Ishikawa (cell line): ENCODE measurements around the gene EVI5L.

Experiments used
- CEBPB ChIP-seq: IDR thresholded peaks from 2 replicates; pipeline ENCODE4 v1.6.1; 2012
- CREB1 ChIP-seq: IDR thresholded peaks from 2 replicates; pipeline ENCODE4 v1.6.1; 2012; ENCODE audit warnings: low read depth
- EGR1 ChIP-seq: IDR thresholded peaks from 2 replicates; pipeline ENCODE4 v1.6.1; 2012
- EP300 ChIP-seq: IDR thresholded peaks from 2 replicates; pipeline ENCODE4 v1.6.1; 2012; ENCODE audit warnings: borderline replicate concordance
- FOXM1 ChIP-seq: IDR thresholded peaks from 2 replicates; pipeline ENCODE4 v1.6.1; 2012; ENCODE audit warnings: low read depth, borderline replicate concordance
- NFIC ChIP-seq: IDR thresholded peaks from 2 replicates; pipeline ENCODE4 v1.6.1; 2012
- RAD21 ChIP-seq: IDR thresholded peaks from 2 replicates; pipeline ENCODE4 v1.6.1; 2012; ENCODE audit warnings: low read depth
- TAF1 ChIP-seq: IDR thresholded peaks from 2 replicates; pipeline ENCODE4 v1.6.1; 2012; ENCODE audit warnings: low read depth, mild to moderate bottlenecking
- TCF12 ChIP-seq: IDR thresholded peaks from 2 replicates; pipeline ENCODE4 v1.6.1; 2012; ENCODE audit warnings: low read depth
- TEAD4 ChIP-seq: IDR thresholded peaks from 2 replicates; pipeline ENCODE4 v1.6.1; 2012
- YY1 ChIP-seq: IDR thresholded peaks from 2 replicates; pipeline ENCODE4 v1.6.1; 2012; ENCODE audit warnings: low read depth
- ZBTB7A ChIP-seq: IDR thresholded peaks from 2 replicates; pipeline ENCODE4 v1.6.1; 2012; ENCODE audit warnings: low read depth
- TF ChIP-seq, protein P1 (sequence below): IDR thresholded peaks from 2 replicates; pipeline ENCODE4 v1.6.1; 2012
- TF ChIP-seq, protein P2 (sequence below): IDR thresholded peaks from 2 replicates; pipeline ENCODE4 v1.6.1; 2012
- TF ChIP-seq, protein P3 (sequence below): IDR thresholded peaks from 2 replicates; pipeline ENCODE4 v1.6.1; 2012; ENCODE audit warnings: low read depth, mild to moderate bottlenecking

EVI5L gene

DNA sequence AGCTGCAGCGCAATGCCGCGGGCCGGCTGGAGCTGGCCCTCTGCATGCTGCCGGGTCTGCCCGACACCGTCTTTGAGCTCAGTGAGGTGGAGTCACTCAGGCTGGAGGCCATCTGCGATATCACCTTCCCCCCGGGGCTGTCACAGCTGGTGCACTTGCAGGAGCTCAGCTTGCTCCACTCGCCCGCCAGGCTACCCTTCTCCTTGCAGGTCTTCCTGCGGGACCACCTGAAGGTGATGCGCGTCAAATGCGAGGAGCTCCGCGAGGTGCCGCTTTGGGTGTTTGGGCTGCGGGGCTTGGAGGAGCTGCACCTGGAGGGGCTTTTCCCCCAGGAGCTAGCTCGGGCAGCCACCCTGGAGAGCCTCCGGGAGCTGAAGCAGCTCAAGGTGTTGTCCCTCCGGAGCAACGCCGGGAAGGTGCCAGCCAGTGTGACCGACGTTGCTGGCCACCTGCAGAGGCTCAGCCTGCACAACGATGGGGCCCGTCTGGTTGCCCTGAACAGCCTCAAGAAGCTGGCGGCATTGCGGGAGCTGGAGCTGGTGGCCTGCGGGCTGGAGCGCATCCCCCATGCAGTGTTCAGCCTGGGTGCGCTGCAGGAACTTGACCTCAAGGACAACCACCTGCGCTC lies 69.8 kb downstream of the EVI5L start:
- TF ChIP-seq, protein P1, sequence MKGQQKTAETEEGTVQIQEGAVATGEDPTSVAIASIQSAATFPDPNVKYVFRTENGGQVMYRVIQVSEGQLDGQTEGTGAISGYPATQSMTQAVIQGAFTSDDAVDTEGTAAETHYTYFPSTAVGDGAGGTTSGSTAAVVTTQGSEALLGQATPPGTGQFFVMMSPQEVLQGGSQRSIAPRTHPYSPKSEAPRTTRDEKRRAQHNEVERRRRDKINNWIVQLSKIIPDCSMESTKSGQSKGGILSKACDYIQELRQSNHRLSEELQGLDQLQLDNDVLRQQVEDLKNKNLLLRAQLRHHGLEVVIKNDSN = no peak
- TF ChIP-seq TCF12 = no peak
- TF ChIP-seq RAD21 = no peak
- no peak for TF ChIP-seq NFIC
- no peak for TF ChIP-seq YY1

DNA sequence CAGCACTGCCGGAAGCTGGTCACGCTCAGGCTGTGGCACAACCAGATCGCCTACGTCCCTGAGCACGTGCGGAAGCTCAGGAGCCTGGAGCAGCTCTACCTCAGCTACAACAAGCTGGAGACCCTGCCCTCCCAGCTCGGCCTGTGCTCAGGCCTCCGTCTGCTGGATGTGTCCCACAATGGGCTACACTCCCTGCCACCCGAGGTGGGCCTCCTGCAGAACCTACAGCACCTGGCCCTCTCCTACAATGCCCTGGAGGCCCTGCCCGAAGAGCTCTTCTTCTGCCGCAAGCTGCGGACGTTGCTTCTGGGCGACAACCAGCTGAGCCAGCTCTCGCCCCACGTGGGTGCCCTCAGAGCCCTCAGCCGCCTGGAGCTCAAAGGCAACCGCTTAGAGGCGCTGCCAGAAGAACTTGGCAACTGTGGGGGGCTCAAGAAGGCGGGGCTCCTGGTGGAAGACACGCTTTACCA lies 70.4 kb downstream of the EVI5L start:
- no peak for TF ChIP-seq FOXM1
- no peak for TF ChIP-seq TAF1
- TF ChIP-seq, protein P1 = no peak
- no peak for TF ChIP-seq EGR1
- TF ChIP-seq CEBPB = no peak
- TF ChIP-seq EP300 = no peak
- no peak for TF ChIP-seq CREB1
- TF ChIP-seq, protein P2, sequence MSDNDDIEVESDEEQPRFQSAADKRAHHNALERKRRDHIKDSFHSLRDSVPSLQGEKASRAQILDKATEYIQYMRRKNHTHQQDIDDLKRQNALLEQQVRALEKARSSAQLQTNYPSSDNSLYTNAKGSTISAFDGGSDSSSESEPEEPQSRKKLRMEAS = no peak
- no peak for TF ChIP-seq RAD21
- TF ChIP-seq ZBTB7A = no peak
- TF ChIP-seq, protein P3, sequence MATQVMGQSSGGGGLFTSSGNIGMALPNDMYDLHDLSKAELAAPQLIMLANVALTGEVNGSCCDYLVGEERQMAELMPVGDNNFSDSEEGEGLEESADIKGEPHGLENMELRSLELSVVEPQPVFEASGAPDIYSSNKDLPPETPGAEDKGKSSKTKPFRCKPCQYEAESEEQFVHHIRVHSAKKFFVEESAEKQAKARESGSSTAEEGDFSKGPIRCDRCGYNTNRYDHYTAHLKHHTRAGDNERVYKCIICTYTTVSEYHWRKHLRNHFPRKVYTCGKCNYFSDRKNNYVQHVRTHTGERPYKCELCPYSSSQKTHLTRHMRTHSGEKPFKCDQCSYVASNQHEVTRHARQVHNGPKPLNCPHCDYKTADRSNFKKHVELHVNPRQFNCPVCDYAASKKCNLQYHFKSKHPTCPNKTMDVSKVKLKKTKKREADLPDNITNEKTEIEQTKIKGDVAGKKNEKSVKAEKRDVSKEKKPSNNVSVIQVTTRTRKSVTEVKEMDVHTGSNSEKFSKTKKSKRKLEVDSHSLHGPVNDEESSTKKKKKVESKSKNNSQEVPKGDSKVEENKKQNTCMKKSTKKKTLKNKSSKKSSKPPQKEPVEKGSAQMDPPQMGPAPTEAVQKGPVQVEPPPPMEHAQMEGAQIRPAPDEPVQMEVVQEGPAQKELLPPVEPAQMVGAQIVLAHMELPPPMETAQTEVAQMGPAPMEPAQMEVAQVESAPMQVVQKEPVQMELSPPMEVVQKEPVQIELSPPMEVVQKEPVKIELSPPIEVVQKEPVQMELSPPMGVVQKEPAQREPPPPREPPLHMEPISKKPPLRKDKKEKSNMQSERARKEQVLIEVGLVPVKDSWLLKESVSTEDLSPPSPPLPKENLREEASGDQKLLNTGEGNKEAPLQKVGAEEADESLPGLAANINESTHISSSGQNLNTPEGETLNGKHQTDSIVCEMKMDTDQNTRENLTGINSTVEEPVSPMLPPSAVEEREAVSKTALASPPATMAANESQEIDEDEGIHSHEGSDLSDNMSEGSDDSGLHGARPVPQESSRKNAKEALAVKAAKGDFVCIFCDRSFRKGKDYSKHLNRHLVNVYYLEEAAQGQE = no peak
- TF ChIP-seq YY1 = no peak
- no peak for TF ChIP-seq TCF12
- TF ChIP-seq NFIC = no peak
- no peak for TF ChIP-seq TEAD4

DNA sequence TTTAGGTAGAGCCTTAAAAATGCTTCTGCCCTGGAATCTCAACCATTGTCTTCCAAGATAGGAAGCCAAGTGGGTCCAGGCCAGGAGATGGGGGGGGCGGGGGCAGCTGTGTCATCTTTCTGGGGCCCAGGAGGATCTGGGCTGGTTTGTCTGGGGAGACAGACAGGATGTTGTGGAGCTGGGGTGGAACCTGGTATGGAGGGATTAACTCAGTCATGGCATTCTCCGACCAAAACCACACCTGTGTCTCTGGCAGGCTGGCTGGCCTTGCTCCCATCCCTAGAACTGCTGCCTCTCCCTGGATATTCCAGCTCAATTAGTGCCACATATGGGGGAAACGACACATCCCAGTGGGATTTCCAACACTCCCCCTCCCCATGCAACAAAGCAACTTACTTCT lies 70.9 kb downstream of the EVI5L start:
- TF ChIP-seq ZBTB7A = no peak
- no peak for TF ChIP-seq TCF12
- TF ChIP-seq CREB1 = no peak
- no peak for TF ChIP-seq FOXM1

DNA sequence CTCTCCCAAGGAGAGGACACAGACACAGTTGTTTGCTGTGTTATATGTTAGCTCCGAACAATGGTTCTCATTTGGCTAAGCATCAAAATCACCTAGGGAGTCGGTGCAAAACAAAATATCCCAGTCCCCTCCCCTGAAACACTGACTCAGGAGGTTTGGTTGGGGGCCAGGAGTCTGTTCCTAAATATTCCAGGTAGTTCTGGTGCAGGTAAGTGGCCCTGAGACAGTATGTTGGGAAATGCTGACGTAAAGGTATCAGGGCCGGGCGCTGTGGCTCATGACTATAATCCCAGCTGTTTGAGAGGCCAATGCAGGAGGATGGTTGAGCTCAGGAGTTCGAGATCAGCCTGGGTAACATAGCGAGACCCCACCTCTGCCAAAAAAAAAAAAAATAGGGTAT lies 71.3 kb downstream of the EVI5L start:
- no peak for TF ChIP-seq EGR1
- TF ChIP-seq RAD21 = no peak
- TF ChIP-seq TAF1 = no peak
- no peak for TF ChIP-seq NFIC
- no peak for TF ChIP-seq EP300
- TF ChIP-seq ZBTB7A = no peak
- TF ChIP-seq TCF12 = no peak
- no peak for TF ChIP-seq YY1
- TF ChIP-seq CREB1 = no peak
- TF ChIP-seq, protein P2 = no peak
- TF ChIP-seq TEAD4 = no peak
- TF ChIP-seq, protein P3 = no peak
- TF ChIP-seq CEBPB = no peak
- TF ChIP-seq, protein P1 = no peak
- no peak for TF ChIP-seq FOXM1

DNA sequence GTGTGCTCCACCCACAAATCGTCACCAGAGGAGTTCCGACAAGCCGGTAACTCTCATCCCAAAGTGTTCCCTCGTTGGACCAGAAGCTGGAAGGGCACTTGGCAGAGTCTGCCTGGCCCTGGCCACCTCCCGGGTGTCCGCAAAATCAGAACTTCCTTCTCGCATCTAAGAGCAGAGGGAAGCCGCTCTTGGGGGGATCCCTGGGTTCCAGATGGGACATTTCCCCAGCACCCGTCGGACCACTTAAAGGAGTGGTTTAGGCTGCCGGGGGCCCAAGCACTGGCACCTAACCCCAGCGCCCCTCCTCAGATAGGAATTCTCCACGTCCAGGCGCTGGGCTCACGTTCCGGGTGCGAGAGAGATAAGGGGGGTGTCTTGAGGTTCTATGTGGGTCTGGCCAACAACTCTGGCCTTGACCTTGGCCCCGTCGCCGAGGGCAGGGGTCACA lies 72.8 kb downstream of the EVI5L start:
- TF ChIP-seq CREB1 (no peak), ZBTB7A (no peak), TAF1 (no peak), TEAD4 (no peak), EGR1 (no peak), YY1 (no peak), NFIC (no peak), TCF12 (no peak), EP300 (no peak), CEBPB (no peak), FOXM1 (no peak), RAD21 (no peak)
- TF ChIP-seq, protein P1 = no peak
- TF ChIP-seq, protein P2 = no peak
- TF ChIP-seq, protein P3 = no peak
